ENCODE results near the gene COL6A2. TPM values are rescaled to one million over a fixed set of nuclear protein-coding genes. Genes with fewer than 3 reads are reported as not detected.

Gene COL6A2
- total and polyA plus RNA-seq, 2 of the 13 experiments (the other 11 are each of a cell fraction or from before 2014, with no cell fraction given) = 0.07 to 0.41 TPM

- TF ChIP-seq AFF4 (CRISPR knock-in tag; IDR thresholded peaks at IDR 0.05) (no peak), SIN3A (IDR thresholded peaks at IDR 0.05; ENCODE audit: borderline replicate concordance, low read depth, low read length) (no peak), MXD3 (CRISPR knock-in tag; IDR thresholded peaks at IDR 0.05) (no peak), ETV5 (CRISPR knock-in tag; IDR thresholded peaks at IDR 0.05; ENCODE audit: borderline replicate concordance) (no peak), IRF2 (CRISPR knock-in tag; IDR thresholded peaks at IDR 0.05) (no peak), TEAD3 (CRISPR knock-in tag; optimal IDR thresholded peaks at IDR 0.05; ENCODE audit: borderline replicate concordance) (no peak), ELF4 (CRISPR knock-in tag; IDR thresholded peaks at IDR 0.05; ENCODE audit: borderline replicate concordance) (no peak), NCOA2 (CRISPR knock-in tag; IDR thresholded peaks at IDR 0.05) (no peak), ZFP36L2 (CRISPR knock-in tag; IDR thresholded peaks at IDR 0.05) (no peak), CERS6 (CRISPR knock-in tag; IDR thresholded peaks at IDR 0.05) (no peak)
Observed at GRCh38 chr21:46109313-46110221, 11.7 kb downstream of the COL6A2 start (continued).
